Measurements from ENCODE around the gene PNMA6F.

DNA sequence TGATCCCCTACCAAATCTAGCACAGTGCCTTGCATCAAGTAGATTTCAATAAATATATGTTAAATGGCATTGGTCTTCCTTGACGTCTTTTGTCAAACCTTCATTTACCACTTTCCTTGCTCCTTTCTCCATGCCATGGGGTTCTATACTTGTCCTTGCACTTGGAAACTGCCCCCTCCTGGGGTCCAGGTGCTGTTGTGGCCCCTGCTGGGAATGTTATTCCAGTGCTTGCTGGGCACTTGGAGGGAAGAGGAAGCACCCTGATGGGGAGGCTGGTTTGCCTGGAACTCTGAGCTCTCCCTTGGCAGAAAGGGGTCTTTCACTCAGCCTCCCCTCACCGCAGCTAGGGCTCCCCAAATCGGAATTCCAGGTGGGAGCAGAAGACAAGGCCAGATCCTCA is 31.3 kb upstream of the PNMA6F start:
- TF ChIP-seq, protein P1, sequence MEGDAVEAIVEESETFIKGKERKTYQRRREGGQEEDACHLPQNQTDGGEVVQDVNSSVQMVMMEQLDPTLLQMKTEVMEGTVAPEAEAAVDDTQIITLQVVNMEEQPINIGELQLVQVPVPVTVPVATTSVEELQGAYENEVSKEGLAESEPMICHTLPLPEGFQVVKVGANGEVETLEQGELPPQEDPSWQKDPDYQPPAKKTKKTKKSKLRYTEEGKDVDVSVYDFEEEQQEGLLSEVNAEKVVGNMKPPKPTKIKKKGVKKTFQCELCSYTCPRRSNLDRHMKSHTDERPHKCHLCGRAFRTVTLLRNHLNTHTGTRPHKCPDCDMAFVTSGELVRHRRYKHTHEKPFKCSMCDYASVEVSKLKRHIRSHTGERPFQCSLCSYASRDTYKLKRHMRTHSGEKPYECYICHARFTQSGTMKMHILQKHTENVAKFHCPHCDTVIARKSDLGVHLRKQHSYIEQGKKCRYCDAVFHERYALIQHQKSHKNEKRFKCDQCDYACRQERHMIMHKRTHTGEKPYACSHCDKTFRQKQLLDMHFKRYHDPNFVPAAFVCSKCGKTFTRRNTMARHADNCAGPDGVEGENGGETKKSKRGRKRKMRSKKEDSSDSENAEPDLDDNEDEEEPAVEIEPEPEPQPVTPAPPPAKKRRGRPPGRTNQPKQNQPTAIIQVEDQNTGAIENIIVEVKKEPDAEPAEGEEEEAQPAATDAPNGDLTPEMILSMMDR (IDR thresholded peaks at IDR 0.05) = no peak
- TF ChIP-seq POLR2A (IDR thresholded peaks at IDR 0.05) (no peak), POLR2AphosphoS5 (IDR thresholded peaks at IDR 0.05) (no peak)

Measured in stomach (tissue), 4 donors.